HEK293T (cell line): ENCODE results near the gene OXCT1.

Source experiments
- BHLHE40 ChIP-seq: fragments of 450-650 bp; IDR thresholded peaks from 2 replicates; pipeline ENCODE4 v1.6.1; 2016; ENCODE audit warnings: mild to moderate bottlenecking, moderate library complexity, borderline replicate concordance
- ELF4 ChIP-seq: fragments of 450-650 bp; IDR thresholded peaks from 2 replicates; pipeline ENCODE4 v1.6.1; 2017; ENCODE audit warnings: antibody characterized with exemption
- FOXA1 ChIP-seq: fragments of 450-650 bp; IDR thresholded peaks from 2 replicates; pipeline ENCODE4 v1.6.1; 2016; ENCODE audit warnings: mild to moderate bottlenecking
- FOXK2 ChIP-seq: fragments of 450-650 bp; IDR thresholded peaks from 2 replicates; pipeline ENCODE4 v1.6.1; 2016; ENCODE audit warnings: mild to moderate bottlenecking
- FOXM1 ChIP-seq: fragments of 450-650 bp; IDR thresholded peaks from 2 replicates; pipeline ENCODE4 v1.6.1; 2017; ENCODE audit warnings: mild to moderate bottlenecking, borderline replicate concordance
- SP1 ChIP-seq: fragments of 450-650 bp; IDR thresholded peaks from 2 replicates; pipeline ENCODE4 v1.6.1; 2017
- SUZ12 ChIP-seq: fragments of 450-650 bp; IDR thresholded peaks from 2 replicates; pipeline ENCODE4 v1.6.1; 2016; ENCODE audit warnings: mild to moderate bottlenecking
- TARDBP ChIP-seq: fragments of 450-650 bp; IDR thresholded peaks from 2 replicates; pipeline ENCODE4 v1.6.1; 2016

DNA sequence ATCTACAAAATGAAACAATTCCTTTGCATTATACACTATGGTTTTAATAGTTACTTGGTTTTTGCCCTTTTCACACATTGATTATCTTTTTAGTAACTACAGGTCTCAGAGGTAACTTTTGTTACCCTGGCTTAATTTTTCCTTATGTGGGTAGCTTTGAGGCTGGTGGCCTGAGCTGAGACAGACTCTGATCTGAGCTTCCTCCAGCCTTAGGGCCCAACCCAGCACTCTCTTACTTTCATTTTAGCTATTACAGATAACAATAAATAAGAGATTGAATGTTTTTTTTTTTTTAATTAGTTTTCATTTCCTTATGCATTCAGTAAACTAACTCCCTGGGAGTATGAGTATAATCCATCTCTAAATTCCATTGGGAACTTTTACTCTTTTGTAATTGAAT is 15.1 kb upstream of the OXCT1 start:
- TF ChIP-seq FOXM1 (no peak), BHLHE40 (no peak), FOXK2 (no peak), FOXA1 (no peak), SP1 (no peak), ELF4 (no peak), TARDBP (no peak), SUZ12 (no peak)
